ENCODE data around the gene ZNF263. TPM values are rescaled to one million over a fixed set of nuclear protein-coding genes. Genes with fewer than 3 reads are reported as not detected.

ZNF263 gene
- total RNA-seq, 1 experiment from 2014 or later = 29.5 TPM

DNA sequence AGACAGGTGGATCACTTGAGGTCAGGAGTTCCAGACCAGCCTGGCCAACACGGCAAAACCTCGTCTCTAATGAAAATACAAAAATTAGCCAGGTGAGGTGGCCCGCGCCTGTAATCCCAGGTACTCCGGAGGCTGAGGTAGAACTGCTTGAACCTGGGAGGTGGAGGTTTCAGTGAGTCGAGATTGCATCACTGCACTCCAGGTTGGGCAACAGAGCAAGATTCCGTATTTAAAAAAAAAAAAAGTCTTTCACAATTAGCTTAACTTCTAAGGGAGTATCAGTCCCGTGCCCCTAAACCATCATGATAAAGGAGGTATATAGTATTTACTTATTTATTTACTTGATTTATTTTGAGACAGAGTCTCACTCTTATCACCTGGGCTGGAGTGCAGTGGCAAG lies 23.5 kb upstream of the ZNF263 start:
- CTCF ChIA-PET = no interaction called here
- TF ChIP-seq GABPB1 (CRISPR knock-in tag; IDR thresholded peaks at IDR 0.05) (peak; percentile 27; the same call in 1 of the 2 replicates), ELF4 (CRISPR knock-in tag; IDR thresholded peaks at IDR 0.05; ENCODE audit: low read depth) (no peak)
- H3K4me1 Mint-ChIP-seq = peaks cover 6% of the 10 kb centered on the region; the same call in 1 of the 2 replicates
- H3K27me3 Mint-ChIP-seq (ENCODE audit: low read depth) = peaks cover 67% of the 10 kb centered on the region
- DNase-seq (ENCODE audit: low spot score) = no peak
- H3K4me3 Mint-ChIP-seq = no peak overlapping the region
- POLR2A ChIA-PET = no interaction called here
- H3K9me3 Mint-ChIP-seq = peaks cover 7% of the 10 kb centered on the region
- no peak overlapping the region for H3K27ac Mint-ChIP-seq
- H3K36me3 Mint-ChIP-seq = no peaks in the 10 kb centered on the region
- ATAC-seq = no peak

DNA sequence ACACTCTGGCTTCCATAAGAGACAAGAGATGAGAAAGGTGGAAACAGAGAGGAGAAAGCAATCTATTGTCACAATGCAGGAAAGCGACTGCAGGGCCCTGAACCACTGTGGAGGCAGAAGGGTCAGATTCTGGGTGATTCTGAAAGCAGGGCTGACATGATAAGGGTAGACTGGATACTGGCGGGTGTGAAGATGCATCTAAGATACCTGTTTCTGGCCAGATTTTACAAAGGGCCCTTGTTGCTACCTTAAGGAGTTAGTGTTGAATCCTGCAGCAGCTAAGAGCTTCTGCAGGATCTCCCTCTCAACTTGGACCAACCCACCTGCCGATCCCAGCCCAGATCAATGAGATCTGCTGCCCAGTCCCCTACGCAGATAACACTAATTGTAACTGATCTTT lies 20.8 kb upstream of the ZNF263 start:
- no peak overlapping the region for H3K27ac Mint-ChIP-seq
- CTCF ChIA-PET = no interaction called here
- POLR2A ChIA-PET = no interaction called here

DNA sequence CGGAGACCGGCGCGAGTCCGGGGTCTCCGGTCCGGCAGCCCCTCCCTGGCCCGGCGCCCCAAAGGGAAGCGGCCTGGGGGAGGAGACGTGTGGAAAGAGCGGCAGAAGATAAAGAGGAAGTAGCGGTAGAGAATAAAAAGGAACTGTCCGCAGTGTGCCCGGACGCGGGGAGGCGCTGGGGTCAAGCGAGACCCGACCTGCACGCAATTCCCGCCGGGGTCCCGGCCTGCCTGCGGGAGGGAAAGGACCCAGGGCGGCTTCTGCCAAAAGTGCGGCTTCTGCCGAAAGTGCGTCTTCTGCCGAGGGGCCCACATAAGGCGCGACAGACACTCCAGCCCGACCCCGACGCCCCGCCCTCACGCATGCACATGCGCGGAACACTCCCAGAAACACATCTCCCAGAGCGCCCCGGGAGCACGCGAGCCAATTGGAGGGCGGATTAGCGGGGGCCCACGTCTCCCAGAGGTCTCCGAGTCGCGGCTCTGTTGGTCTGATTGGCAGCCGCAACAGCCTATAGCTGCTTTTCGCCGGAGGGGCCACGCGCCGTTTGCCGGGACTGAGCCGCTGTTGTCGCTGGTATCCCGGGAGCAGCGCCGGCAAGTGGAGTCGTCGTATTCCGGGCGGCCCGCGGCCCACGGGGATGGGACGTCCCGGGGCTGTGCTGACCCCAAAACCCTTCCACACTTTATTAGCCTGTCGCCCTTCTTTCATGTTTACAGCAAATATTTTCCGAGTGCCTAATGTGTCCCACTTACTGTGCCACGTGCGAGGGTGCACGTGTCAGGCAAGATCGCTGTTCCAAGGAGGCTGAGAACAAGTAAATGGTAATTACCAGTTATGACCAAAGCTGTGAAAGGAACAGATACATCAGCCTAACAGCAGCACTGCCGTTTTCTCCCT lies 18.9 kb upstream of the ZNF263 start:
- Mint-ChIP-seq H3K36me3 (no peaks in the 10 kb centered on the region), H3K27me3 (ENCODE audit: low read depth) (peaks cover 58% of the 10 kb centered on the region), H3K4me1 (peaks cover 6% of the 10 kb centered on the region; the same call in 1 of the 2 replicates), H3K27ac (peak overlapping the region; percentile 56; the same call in 1 of the 2 replicates), H3K4me3 (peak overlapping the region; percentile 77), H3K9me3 (peaks cover 23% of the 10 kb centered on the region)
- ChIA-PET POLR2A (interaction anchor here (0.6 kb wide), 1 partner anchor 43 kb away, joined by 4 read pairs; no protein-coding TSS in a partner anchor), CTCF (interaction anchor here (0.6 to 1.4 kb wide), 6 partner anchors 15 to 205 kb away, joined by 3 to 5 read pairs (median 4); partner anchors contain the start of gene ZNF263)
- ATAC-seq = peak; percentile 98
- peak; percentile 97 for DNase-seq (ENCODE audit: low spot score)
- no peak for TF ChIP-seq EMX1 (CRISPR knock-in tag; IDR thresholded peaks at IDR 0.05)
- TF ChIP-seq, protein P1, sequence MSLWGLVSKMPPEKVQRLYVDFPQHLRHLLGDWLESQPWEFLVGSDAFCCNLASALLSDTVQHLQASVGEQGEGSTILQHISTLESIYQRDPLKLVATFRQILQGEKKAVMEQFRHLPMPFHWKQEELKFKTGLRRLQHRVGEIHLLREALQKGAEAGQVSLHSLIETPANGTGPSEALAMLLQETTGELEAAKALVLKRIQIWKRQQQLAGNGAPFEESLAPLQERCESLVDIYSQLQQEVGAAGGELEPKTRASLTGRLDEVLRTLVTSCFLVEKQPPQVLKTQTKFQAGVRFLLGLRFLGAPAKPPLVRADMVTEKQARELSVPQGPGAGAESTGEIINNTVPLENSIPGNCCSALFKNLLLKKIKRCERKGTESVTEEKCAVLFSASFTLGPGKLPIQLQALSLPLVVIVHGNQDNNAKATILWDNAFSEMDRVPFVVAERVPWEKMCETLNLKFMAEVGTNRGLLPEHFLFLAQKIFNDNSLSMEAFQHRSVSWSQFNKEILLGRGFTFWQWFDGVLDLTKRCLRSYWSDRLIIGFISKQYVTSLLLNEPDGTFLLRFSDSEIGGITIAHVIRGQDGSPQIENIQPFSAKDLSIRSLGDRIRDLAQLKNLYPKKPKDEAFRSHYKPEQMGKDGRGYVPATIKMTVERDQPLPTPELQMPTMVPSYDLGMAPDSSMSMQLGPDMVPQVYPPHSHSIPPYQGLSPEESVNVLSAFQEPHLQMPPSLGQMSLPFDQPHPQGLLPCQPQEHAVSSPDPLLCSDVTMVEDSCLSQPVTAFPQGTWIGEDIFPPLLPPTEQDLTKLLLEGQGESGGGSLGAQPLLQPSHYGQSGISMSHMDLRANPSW (CRISPR knock-in tag; conservative IDR thresholded peaks at IDR 0.05; ENCODE audit: low read depth) = no peak
- TF ChIP-seq, protein P2, sequence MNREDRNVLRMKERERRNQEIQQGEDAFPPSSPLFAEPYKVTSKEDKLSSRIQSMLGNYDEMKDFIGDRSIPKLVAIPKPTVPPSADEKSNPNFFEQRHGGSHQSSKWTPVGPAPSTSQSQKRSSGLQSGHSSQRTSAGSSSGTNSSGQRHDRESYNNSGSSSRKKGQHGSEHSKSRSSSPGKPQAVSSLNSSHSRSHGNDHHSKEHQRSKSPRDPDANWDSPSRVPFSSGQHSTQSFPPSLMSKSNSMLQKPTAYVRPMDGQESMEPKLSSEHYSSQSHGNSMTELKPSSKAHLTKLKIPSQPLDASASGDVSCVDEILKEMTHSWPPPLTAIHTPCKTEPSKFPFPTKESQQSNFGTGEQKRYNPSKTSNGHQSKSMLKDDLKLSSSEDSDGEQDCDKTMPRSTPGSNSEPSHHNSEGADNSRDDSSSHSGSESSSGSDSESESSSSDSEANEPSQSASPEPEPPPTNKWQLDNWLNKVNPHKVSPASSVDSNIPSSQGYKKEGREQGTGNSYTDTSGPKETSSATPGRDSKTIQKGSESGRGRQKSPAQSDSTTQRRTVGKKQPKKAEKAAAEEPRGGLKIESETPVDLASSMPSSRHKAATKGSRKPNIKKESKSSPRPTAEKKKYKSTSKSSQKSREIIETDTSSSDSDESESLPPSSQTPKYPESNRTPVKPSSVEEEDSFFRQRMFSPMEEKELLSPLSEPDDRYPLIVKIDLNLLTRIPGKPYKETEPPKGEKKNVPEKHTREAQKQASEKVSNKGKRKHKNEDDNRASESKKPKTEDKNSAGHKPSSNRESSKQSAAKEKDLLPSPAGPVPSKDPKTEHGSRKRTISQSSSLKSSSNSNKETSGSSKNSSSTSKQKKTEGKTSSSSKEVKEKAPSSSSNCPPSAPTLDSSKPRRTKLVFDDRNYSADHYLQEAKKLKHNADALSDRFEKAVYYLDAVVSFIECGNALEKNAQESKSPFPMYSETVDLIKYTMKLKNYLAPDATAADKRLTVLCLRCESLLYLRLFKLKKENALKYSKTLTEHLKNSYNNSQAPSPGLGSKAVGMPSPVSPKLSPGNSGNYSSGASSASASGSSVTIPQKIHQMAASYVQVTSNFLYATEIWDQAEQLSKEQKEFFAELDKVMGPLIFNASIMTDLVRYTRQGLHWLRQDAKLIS (CRISPR knock-in tag; IDR thresholded peaks at IDR 0.05; ENCODE audit: borderline replicate concordance) = no peak
- TF ChIP-seq, protein P3, sequence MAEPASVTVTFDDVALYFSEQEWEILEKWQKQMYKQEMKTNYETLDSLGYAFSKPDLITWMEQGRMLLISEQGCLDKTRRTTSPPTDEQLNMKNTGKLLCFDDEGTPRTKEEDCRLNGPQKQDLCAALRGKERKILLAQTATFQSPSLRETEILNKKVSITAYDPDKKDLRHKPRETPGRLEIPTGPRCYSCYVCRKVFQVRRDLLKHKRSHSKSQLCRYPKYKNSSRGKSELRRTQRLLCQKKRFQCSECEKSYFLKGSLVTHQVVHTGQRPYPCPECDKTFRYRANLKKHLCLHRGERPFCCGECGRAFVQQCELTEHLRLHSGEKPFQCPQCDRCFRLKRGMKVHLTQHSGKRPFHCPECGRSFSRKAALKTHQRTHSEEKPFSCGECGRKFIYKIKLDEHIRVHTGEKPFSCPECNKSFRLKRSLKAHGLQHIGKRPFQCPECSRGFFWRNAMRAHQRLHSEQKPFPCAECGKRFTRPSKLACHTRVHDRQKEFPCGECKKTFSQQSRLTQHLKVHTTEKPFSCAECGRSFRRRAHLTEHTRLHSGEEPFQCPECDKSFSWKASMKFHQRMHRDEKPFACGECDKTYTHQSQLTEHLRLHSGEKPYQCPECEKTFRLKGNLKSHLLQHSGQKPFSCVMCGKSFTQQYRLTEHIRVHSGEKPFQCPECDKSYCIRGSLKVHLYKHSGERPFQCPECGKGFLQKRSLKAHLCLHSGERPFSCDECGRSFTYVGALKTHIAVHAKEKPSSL (CRISPR knock-in tag; conservative IDR thresholded peaks at IDR 0.05) = no peak
- TF ChIP-seq NFE2L1 (CRISPR knock-in tag; IDR thresholded peaks at IDR 0.05) = no peak
- TF ChIP-seq, protein P4, sequence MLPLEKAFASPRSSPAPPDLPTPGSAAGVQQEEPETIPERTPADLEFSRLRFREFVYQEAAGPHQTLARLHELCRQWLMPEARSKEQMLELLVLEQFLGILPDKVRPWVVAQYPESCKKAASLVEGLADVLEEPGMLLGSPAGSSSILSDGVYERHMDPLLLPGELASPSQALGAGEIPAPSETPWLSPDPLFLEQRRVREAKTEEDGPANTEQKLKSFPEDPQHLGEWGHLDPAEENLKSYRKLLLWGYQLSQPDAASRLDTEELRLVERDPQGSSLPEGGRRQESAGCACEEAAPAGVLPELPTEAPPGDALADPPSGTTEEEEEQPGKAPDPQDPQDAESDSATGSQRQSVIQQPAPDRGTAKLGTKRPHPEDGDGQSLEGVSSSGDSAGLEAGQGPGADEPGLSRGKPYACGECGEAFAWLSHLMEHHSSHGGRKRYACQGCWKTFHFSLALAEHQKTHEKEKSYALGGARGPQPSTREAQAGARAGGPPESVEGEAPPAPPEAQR (CRISPR knock-in tag; IDR thresholded peaks at IDR 0.05) = no peak
- TF ChIP-seq, protein P5, sequence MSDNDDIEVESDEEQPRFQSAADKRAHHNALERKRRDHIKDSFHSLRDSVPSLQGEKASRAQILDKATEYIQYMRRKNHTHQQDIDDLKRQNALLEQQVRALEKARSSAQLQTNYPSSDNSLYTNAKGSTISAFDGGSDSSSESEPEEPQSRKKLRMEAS (CRISPR knock-in tag; IDR thresholded peaks at IDR 0.05) = peak; percentile 95
- no peak for TF ChIP-seq SOX15 (CRISPR knock-in tag; IDR thresholded peaks at IDR 0.05)

More for the DNA sequence above, 20.8 kb upstream of the ZNF263 start:
- TF ChIP-seq GRHL2 (CRISPR knock-in tag; IDR thresholded peaks at IDR 0.05; ENCODE audit: insufficient replicate concordance, severe bottlenecking) (no peak), FOXJ3 (CRISPR knock-in tag; IDR thresholded peaks at IDR 0.05; ENCODE audit: borderline replicate concordance) (no peak), ZNF219 (CRISPR knock-in tag; IDR thresholded peaks at IDR 0.05; ENCODE audit: borderline replicate concordance) (no peak), SP1 (CRISPR knock-in tag; conservative IDR thresholded peaks at IDR 0.05) (no peak), RELA (CRISPR knock-in tag; IDR thresholded peaks at IDR 0.05; ENCODE audit: borderline replicate concordance) (no peak), EMX1 (CRISPR knock-in tag; IDR thresholded peaks at IDR 0.05) (no peak)
- TF ChIP-seq, protein P6, sequence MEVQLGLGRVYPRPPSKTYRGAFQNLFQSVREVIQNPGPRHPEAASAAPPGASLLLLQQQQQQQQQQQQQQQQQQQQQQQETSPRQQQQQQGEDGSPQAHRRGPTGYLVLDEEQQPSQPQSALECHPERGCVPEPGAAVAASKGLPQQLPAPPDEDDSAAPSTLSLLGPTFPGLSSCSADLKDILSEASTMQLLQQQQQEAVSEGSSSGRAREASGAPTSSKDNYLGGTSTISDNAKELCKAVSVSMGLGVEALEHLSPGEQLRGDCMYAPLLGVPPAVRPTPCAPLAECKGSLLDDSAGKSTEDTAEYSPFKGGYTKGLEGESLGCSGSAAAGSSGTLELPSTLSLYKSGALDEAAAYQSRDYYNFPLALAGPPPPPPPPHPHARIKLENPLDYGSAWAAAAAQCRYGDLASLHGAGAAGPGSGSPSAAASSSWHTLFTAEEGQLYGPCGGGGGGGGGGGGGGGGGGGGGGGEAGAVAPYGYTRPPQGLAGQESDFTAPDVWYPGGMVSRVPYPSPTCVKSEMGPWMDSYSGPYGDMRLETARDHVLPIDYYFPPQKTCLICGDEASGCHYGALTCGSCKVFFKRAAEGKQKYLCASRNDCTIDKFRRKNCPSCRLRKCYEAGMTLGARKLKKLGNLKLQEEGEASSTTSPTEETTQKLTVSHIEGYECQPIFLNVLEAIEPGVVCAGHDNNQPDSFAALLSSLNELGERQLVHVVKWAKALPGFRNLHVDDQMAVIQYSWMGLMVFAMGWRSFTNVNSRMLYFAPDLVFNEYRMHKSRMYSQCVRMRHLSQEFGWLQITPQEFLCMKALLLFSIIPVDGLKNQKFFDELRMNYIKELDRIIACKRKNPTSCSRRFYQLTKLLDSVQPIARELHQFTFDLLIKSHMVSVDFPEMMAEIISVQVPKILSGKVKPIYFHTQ (CRISPR knock-in tag; IDR thresholded peaks at IDR 0.05) = no peak
- TF ChIP-seq, protein P7, sequence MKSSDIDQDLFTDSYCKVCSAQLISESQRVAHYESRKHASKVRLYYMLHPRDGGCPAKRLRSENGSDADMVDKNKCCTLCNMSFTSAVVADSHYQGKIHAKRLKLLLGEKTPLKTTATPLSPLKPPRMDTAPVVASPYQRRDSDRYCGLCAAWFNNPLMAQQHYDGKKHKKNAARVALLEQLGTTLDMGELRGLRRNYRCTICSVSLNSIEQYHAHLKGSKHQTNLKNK (CRISPR knock-in tag; IDR thresholded peaks at IDR 0.05) = no peak
- Mint-ChIP-seq H3K36me3 (no peaks in the 10 kb centered on the region), H3K27me3 (ENCODE audit: low read depth) (peaks cover 61% of the 10 kb centered on the region), H3K4me3 (peak overlapping the region; percentile 53), H3K9me3 (peaks cover 14% of the 10 kb centered on the region), H3K4me1 (peaks cover 6% of the 10 kb centered on the region; the same call in 1 of the 2 replicates)
- no peak for ATAC-seq
- no peak for DNase-seq (ENCODE audit: low spot score)

Data from WTC11 (cell line).